ENCODE results near the gene POU2AF3. TPM values are rescaled to one million over a fixed set of nuclear protein-coding genes. Genes with fewer than 3 reads are reported as not detected.

POU2AF3 gene
- total RNA-seq, 1 experiment from 2014 or later: not detected

GRCh38 chr11:111320728-111321568, 22.6 kb downstream of the POU2AF3 start:
- Histone ChIP-seq H3K9me3 (ENCODE audit: control insufficient read depth in 1 of 2, insufficient read depth in 1 of 2, low read depth in 1 of 2, low read length in 2 of 2) (no peaks in the 10 kb centered on the region), H2AFZ (ENCODE audit: low read depth, low read length, poor library complexity, severe bottlenecking) (no peak overlapping the region), H3K27me3 (ENCODE audit: insufficient read depth, low read length) (peaks cover 20% of the 10 kb centered on the region), H3K9ac (ENCODE audit: low read length) (no peak overlapping the region), H3K4me3 (replicated peaks in 1 of 2; ENCODE audit: low read depth in 1 of 2, low read length in 2 of 2) (no peak overlapping the region), H3K4me1 (ENCODE audit: control insufficient read depth in 1 of 2, insufficient read depth in 2 of 2, low read length in 2 of 2) (no peaks in the 10 kb centered on the region), H3K9me2 (ENCODE audit: insufficient read depth) (no peaks in the 10 kb centered on the region), H4K20me1 (ENCODE audit: insufficient read depth) (no peaks in the 10 kb centered on the region), H3K4me2 (ENCODE audit: low read length) (no peak overlapping the region), H3K27ac (ENCODE audit: low read depth, low read length) (no peak overlapping the region), H3K79me2 (ENCODE audit: insufficient read depth, low read length) (no peaks in the 10 kb centered on the region), H3K36me3 (ENCODE audit: control insufficient read depth in 1 of 2, insufficient read depth in 2 of 2, low read length in 2 of 2) (no peaks in the 10 kb centered on the region)
- DNase-seq (ENCODE audit: low read depth, low spot score) (no peak), ATAC-seq (no peak)
- ChIA-PET POLR2A (no interaction called here), CTCF (no interaction called here), RAD21 (ENCODE audit: low non-redundant PET in 1 of 2, low total read pairs in 2 of 2, uncharacterized antibody in 2 of 2, unreplicated experiment in 2 of 2) (no interaction called here)
- intact Hi-C loops (cut with micrococcal nuclease): no loop called here
- TF ChIP-seq RAD21 (IDR thresholded peaks at IDR 0.05; ENCODE audit: low read depth) (no peak), CBX3 (IDR thresholded peaks at IDR 0.05; ENCODE audit: low read depth) (no peak), SRF (IDR thresholded peaks at IDR 0.05; ENCODE audit: low read depth) (no peak), POLR2A (IDR thresholded peaks at IDR 0.05; ENCODE audit: borderline replicate concordance, extremely low read depth, insufficient read depth, insufficient read length) (no peak), ZFX (IDR thresholded peaks at IDR 0.05) (no peak), ATF3 (IDR thresholded peaks at IDR 0.05) (no peak), MAX (IDR thresholded peaks at IDR 0.05) (no peak), POLR2AphosphoS5 (IDR thresholded peaks at IDR 0.05; ENCODE audit: low read depth, low read length) (no peak), EGR1 (IDR thresholded peaks at IDR 0.05; ENCODE audit: low read depth) (no peak), EZH2 (IDR thresholded peaks at IDR 0.05) (no peak)
- TF ChIP-seq, protein P1, sequence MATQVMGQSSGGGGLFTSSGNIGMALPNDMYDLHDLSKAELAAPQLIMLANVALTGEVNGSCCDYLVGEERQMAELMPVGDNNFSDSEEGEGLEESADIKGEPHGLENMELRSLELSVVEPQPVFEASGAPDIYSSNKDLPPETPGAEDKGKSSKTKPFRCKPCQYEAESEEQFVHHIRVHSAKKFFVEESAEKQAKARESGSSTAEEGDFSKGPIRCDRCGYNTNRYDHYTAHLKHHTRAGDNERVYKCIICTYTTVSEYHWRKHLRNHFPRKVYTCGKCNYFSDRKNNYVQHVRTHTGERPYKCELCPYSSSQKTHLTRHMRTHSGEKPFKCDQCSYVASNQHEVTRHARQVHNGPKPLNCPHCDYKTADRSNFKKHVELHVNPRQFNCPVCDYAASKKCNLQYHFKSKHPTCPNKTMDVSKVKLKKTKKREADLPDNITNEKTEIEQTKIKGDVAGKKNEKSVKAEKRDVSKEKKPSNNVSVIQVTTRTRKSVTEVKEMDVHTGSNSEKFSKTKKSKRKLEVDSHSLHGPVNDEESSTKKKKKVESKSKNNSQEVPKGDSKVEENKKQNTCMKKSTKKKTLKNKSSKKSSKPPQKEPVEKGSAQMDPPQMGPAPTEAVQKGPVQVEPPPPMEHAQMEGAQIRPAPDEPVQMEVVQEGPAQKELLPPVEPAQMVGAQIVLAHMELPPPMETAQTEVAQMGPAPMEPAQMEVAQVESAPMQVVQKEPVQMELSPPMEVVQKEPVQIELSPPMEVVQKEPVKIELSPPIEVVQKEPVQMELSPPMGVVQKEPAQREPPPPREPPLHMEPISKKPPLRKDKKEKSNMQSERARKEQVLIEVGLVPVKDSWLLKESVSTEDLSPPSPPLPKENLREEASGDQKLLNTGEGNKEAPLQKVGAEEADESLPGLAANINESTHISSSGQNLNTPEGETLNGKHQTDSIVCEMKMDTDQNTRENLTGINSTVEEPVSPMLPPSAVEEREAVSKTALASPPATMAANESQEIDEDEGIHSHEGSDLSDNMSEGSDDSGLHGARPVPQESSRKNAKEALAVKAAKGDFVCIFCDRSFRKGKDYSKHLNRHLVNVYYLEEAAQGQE (IDR thresholded peaks at IDR 0.05; ENCODE audit: low read depth): no peak
- BruUV-seq (replicated peaks): no TSS peak

Measured in HCT116 (cell line).